Measurements from ENCODE around the gene MAMLD1.

MAMLD1 gene

DNA sequence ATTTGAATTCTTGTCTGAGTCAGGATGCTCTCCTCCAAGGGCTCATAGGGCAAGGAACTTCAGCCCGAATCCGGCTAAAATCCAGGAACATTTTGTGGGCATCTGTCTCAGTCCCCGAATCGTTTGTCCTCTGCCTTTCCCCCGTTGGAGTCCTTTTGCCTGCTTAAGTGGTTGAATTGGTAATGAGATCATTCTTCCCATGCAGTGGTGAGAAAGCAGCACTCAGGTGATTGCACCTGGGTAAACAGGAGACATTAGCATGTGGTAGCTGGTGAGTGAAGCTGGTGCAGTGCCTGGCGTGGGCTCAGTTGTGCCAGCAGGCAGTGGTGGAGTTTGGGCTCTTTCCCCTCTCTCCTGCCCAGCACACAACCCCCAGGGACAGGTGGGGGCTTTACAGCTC is 143.4 kb downstream of the MAMLD1 start:
- Histone ChIP-seq H3K27me3 (ENCODE audit: insufficient read depth, low read length) (no peaks in the 10 kb centered on the region), H3K36me3 (ENCODE audit: insufficient read depth, low read length) (no peaks in the 10 kb centered on the region), H3F3A (ENCODE audit: insufficient read depth, low read length) (no peaks in the 10 kb centered on the region), H3K4me1 (ENCODE audit: insufficient read depth, low read length, severe bottlenecking) (no peaks in the 10 kb centered on the region), H3K4me2 (ENCODE audit: low read length) (no peak overlapping the region), H3K9me3 (ENCODE audit: low read length) (no peaks in the 10 kb centered on the region), H3K4me3 (ENCODE audit: low read depth, low read length, poor library complexity, severe bottlenecking) (no peak overlapping the region), H3K9me2 (ENCODE audit: low read depth, low read length) (no peaks in the 10 kb centered on the region), H4K20me1 (ENCODE audit: insufficient read depth, low read length) (no peaks in the 10 kb centered on the region), H3K27ac (ENCODE audit: low read depth, low read length, poor library complexity, severe bottlenecking) (no peak overlapping the region), H3K79me2 (ENCODE audit: insufficient read depth, low read length) (no peaks in the 10 kb centered on the region), H2AFZ (ENCODE audit: low read length) (no peak overlapping the region), H3K9ac (ENCODE audit: low read length) (no peak overlapping the region)
- TF ChIP-seq EZH2 (IDR thresholded peaks at IDR 0.05; ENCODE audit: borderline replicate concordance, low read length), result no peak
- TF ChIP-seq CTCF (IDR thresholded peaks at IDR 0.05; ENCODE audit: low read length), result no peak

DNA sequence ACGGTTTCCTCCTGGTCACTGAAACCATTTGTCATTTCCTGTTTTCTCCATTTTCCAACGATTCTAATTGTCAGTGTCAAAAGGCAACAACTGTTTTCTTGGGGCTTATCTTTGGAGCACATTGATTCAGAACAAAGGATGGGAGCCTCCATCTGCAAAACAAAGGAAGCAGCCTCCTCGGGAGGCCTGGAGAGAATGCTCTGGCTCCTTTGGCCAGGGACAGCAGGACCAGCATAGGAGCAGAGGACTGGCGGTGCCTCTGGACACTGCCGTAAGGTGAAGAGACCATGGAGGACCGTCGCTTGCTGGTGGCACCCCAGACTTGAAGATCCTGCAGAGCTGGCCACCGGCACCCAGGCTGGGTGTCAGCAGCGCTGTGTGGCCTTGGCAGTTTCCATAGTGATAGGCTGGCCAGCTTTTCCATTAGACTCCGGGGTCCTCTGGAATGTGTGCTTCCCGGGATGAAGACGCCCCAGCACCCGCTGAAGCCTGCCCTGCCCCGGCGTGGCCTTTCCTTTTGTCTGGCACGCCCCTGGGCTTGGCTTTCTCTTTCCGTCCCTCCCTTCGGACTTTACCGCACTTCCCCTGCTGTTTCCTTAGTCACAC is 144.2 kb downstream of the MAMLD1 start:
- H3K36me3 ChIP-seq (ENCODE audit: insufficient read depth, low read length), result no peaks in the 10 kb centered on the region
- no peaks in the 10 kb centered on the region for H3F3A ChIP-seq (ENCODE audit: insufficient read depth, low read length)
- H3K79me2 ChIP-seq (ENCODE audit: insufficient read depth, low read length), result no peaks in the 10 kb centered on the region
- H3K9me3 ChIP-seq (ENCODE audit: low read length), result no peaks in the 10 kb centered on the region
- no peaks in the 10 kb centered on the region for H3K27me3 ChIP-seq (ENCODE audit: insufficient read depth, low read length)
- H3K4me3 ChIP-seq (ENCODE audit: low read depth, low read length, poor library complexity, severe bottlenecking), result no peak overlapping the region
- no peaks in the 10 kb centered on the region for H3K4me1 ChIP-seq (ENCODE audit: insufficient read depth, low read length, severe bottlenecking)
- no peak overlapping the region for H2AFZ ChIP-seq (ENCODE audit: low read length)
- H3K27ac ChIP-seq (ENCODE audit: low read depth, low read length, poor library complexity, severe bottlenecking), result no peak overlapping the region
- no peak overlapping the region for H3K9ac ChIP-seq (ENCODE audit: low read length)
- no peaks in the 10 kb centered on the region for H3K9me2 ChIP-seq (ENCODE audit: low read depth, low read length)
- no peaks in the 10 kb centered on the region for H4K20me1 ChIP-seq (ENCODE audit: insufficient read depth, low read length)
- no peak for TF ChIP-seq EZH2 (IDR thresholded peaks at IDR 0.05; ENCODE audit: borderline replicate concordance, low read length)
- no peak for TF ChIP-seq CTCF (IDR thresholded peaks at IDR 0.05; ENCODE audit: low read length)
- no peak overlapping the region for H3K4me2 ChIP-seq (ENCODE audit: low read length)

- Histone ChIP-seq H3K9ac (ENCODE audit: low read length) (no peak overlapping the region), H3K27ac (ENCODE audit: low read depth, low read length, poor library complexity, severe bottlenecking) (no peak overlapping the region)
Observed at GRCh38 chrX:150508018-150508417, 144.9 kb downstream of the MAMLD1 start.

More at GRCh38 chrX:150508018-150508417, 144.9 kb downstream of the MAMLD1 start:
- H3K9me3 ChIP-seq (ENCODE audit: low read length), result no peaks in the 10 kb centered on the region
- no peaks in the 10 kb centered on the region for H3K79me2 ChIP-seq (ENCODE audit: insufficient read depth, low read length)
- no peaks in the 10 kb centered on the region for H3K36me3 ChIP-seq (ENCODE audit: insufficient read depth, low read length)
- no peak overlapping the region for H3K4me3 ChIP-seq (ENCODE audit: low read depth, low read length, poor library complexity, severe bottlenecking)
- no peaks in the 10 kb centered on the region for H4K20me1 ChIP-seq (ENCODE audit: insufficient read depth, low read length)
- H3K9me2 ChIP-seq (ENCODE audit: low read depth, low read length), result no peaks in the 10 kb centered on the region
- no peaks in the 10 kb centered on the region for H3K27me3 ChIP-seq (ENCODE audit: insufficient read depth, low read length)
- H3K4me1 ChIP-seq (ENCODE audit: insufficient read depth, low read length, severe bottlenecking), result no peaks in the 10 kb centered on the region
- H3K4me2 ChIP-seq (ENCODE audit: low read length), result no peak overlapping the region
- no peak overlapping the region for H2AFZ ChIP-seq (ENCODE audit: low read length)
- no peaks in the 10 kb centered on the region for H3F3A ChIP-seq (ENCODE audit: insufficient read depth, low read length)
- no peak for TF ChIP-seq CTCF (IDR thresholded peaks at IDR 0.05; ENCODE audit: low read length)
- TF ChIP-seq EZH2 (IDR thresholded peaks at IDR 0.05; ENCODE audit: borderline replicate concordance, low read length), result no peak

All from OCI-LY1 (cell line).